ENCODE data around the gene HELB.
A peak's percentile ranks its signal among the peaks of the same experiment; 100 is the strongest.

Gene HELB

GRCh38 chr12:66361703-66362102, 59.4 kb downstream of the HELB start:
- no peak for DNase-seq (ENCODE audit: low spot score)

DNA sequence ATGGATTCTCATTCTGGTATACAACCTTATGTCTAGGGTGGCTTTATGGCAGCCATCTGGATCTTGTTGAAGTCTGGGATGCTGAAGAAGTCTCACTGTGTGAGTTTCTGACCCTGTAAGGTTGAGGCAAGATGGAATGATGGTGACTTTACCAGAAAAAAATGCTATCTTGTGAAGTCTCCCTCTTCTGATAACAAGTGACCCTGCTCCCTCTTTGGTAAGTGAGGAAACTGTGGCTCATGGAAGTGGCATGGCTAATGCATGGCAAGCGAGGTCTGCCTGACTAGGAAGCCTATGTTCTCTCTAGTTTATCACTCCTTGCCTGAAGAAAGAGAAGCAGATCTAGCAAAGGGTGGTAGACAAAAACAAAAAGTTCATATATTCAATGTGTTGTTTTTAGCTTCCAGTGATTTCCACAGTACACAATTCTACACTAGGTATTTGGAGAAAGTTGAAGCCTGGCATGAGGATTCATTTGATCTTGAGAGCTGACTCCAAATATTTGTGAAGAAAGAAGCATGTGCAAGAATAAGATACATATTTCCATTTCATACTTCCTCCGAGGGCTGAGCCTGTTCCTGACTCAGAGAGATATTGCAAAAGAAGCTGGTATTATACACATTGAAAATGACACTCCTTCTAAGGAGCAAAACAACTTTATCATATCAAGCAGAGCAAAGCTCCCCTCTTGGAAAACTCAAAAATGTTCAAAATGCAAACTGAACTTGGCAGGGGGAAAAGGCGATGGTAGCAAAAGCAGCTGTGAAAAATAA, 63.6 kb downstream of the HELB start:
- DNase-seq (ENCODE audit: low spot score): no peak

GRCh38 chr12:66367015-66367667, 64.8 kb downstream of the HELB start:
- DNase-seq (ENCODE audit: low spot score): no peak

DNA sequence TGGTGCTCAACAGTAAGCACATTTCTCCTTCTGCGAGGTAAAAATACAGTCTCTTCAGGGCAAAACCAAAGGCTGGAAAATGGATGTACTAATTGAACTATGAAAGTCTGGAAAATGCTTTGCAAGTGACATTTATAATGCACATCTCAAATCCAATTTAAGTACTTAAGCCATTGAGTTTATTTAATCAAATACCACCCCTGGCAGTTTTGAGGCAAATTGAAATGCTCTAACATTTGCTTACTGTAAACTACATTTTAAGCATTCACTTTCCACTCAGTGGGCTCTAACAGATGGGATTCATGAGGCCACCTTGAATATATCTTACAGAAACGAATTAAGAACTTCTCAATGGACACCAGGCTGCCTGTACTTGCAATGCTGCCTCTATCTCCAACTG, 69.7 kb downstream of the HELB start:
- no peak for DNase-seq (ENCODE audit: low spot score)

DNA sequence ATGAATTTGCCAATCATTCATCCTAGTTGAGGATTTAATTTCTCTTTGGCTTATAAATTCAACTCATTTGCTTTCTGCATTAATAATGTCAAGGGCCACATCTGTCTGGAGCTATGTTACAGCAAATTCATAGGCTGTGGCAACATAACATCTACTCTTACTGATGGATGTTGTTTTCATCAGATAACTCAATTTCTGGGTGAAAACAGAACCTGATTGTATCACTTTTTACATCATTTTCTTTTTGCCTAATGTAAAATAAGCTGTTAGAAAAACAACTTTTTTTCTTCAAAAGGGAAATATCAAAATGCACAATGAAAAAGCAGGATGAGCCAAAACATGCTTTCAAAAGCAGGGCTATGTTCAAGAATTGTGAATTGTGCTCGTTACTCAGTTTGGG, 73.3 kb downstream of the HELB start:
- no peak for DNase-seq (ENCODE audit: low spot score)

GRCh38 chr12:66379616-66380015, 77.3 kb downstream of the HELB start:
- no peak for DNase-seq (ENCODE audit: low spot score)

GRCh38 chr12:66380769-66381535, 78.7 kb downstream of the HELB start:
- no peak for DNase-seq (ENCODE audit: low spot score)

DNA sequence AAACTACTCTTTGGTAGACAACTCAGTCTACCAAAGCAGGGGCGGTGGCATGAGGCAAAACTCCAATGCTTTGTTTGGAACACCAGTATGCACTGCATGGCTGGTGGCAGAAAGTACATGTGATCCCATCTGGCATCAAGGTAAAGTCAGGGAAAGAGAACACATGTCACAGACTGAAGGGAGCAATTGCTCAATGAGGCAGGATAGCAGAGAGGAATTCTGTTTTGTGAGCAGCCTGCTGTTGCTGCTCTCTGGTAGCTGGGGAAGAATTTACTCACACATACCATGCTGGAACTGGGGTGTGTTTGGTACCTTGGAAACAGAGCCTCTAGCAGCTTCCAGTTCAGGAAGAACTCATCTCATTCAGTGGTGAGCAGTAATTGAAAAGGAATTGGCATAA, 84.8 kb downstream of the HELB start:
- peak; percentile 46 for DNase-seq (ENCODE audit: low spot score)

Data from Ammon's horn (tissue), 1 donor.